Stimulated activated memory B cell treated with anti-CD40 and anti-IgM and Interleukin-4, amounts not matched to agents 10 μg/mL and 1 μg/mL and 100 μg/mL, for 72 hours (primary cell): ENCODE data around the gene NHSL1.

Experiments
- ATAC-seq: fragments of 150-1000 bp; cut with Tn5 transposase; 2 replicates; pipeline ENCODE4 v1.10.0; 2021
- H3K27ac Mint-ChIP-seq: one replicate; pipeline ENCODE4 v1.8.0; 2022; ENCODE audit warnings: mild to moderate bottlenecking, mixed read lengths
- H3K27me3 Mint-ChIP-seq: one replicate; pipeline ENCODE4 v1.8.0; 2022; ENCODE audit warnings: mixed read lengths
- H3K36me3 Mint-ChIP-seq: one replicate; pipeline ENCODE4 v1.8.0; 2022; ENCODE audit warnings: mixed read lengths
- H3K4me1 Mint-ChIP-seq: one replicate; pipeline ENCODE4 v1.8.0; 2022; ENCODE audit warnings: mixed read lengths
- H3K4me3 Mint-ChIP-seq: one replicate; pipeline ENCODE4 v1.8.0; 2022; ENCODE audit warnings: mild to moderate bottlenecking, moderate library complexity, mixed read lengths
- H3K9me3 Mint-ChIP-seq: one replicate; pipeline ENCODE4 v1.8.0; 2022; ENCODE audit warnings: mixed read lengths

The NHSL1 gene

GRCh38 chr6:138377042-138377441, 122.3 kb downstream of the NHSL1 start:
- Mint-ChIP-seq H3K9me3 (no peaks in the 10 kb centered on the region), H3K27me3 (peaks cover under 1% of the 10 kb centered on the region), H3K36me3 (no peaks in the 10 kb centered on the region), H3K4me3 (no peak overlapping the region), H3K4me1 (no peaks in the 10 kb centered on the region), H3K27ac (no peak overlapping the region)
- no peak for ATAC-seq

GRCh38 chr6:138374815-138375214, 124.5 kb downstream of the NHSL1 start:
- ATAC-seq, result no peak
- Mint-ChIP-seq H3K4me3 (no peak overlapping the region), H3K4me1 (no peaks in the 10 kb centered on the region), H3K27me3 (no peaks in the 10 kb centered on the region), H3K36me3 (no peaks in the 10 kb centered on the region), H3K9me3 (no peaks in the 10 kb centered on the region), H3K27ac (no peak overlapping the region)

GRCh38 chr6:138374230-138374629, 125.1 kb downstream of the NHSL1 start:
- Mint-ChIP-seq H3K9me3 (no peaks in the 10 kb centered on the region), H3K27ac (no peak overlapping the region), H3K27me3 (no peaks in the 10 kb centered on the region), H3K4me1 (no peaks in the 10 kb centered on the region), H3K4me3 (no peak overlapping the region), H3K36me3 (no peaks in the 10 kb centered on the region)
- no peak for ATAC-seq

GRCh38 chr6:138372711-138373463, 126.4 kb downstream of the NHSL1 start:
- no peak for ATAC-seq
- Mint-ChIP-seq H3K27me3 (peaks cover 1% of the 10 kb centered on the region), H3K36me3 (no peaks in the 10 kb centered on the region)

More at GRCh38 chr6:138372711-138373463, 126.4 kb downstream of the NHSL1 start:
- Mint-ChIP-seq H3K9me3 (no peaks in the 10 kb centered on the region), H3K4me1 (no peaks in the 10 kb centered on the region), H3K4me3 (no peak overlapping the region), H3K27ac (no peak overlapping the region)
